Measurements from ENCODE around the gene RACGAP1. TPM values are rescaled to one million over a fixed set of nuclear protein-coding genes. Genes with fewer than 3 reads are reported as not detected.

RACGAP1 gene
- total RNA-seq, 6 experiments from 2014 or later = 52.6 to 119 (median 104) TPM

- Mint-ChIP-seq H3K9me3 (no peaks in the 10 kb centered on the region), H3K4me3 (no peak overlapping the region)
Observed at GRCh38 chr12:49959685-49960473, 65.4 kb downstream of the RACGAP1 start.

GRCh38 chr12:49957570-49957967 is 67.7 kb downstream of the RACGAP1 start:
- H3K4me3 Mint-ChIP-seq = no peak overlapping the region
- H3K36me3 Mint-ChIP-seq (ENCODE audit: low read depth) = peaks cover 6% of the 10 kb centered on the region; the same call in 1 of the 2 replicates
- DNase-seq = no peak
- peaks cover 34% of the 10 kb centered on the region for H3K27me3 Mint-ChIP-seq (ENCODE audit: insufficient read depth)
- H3K9me3 Mint-ChIP-seq = no peaks in the 10 kb centered on the region
- H3K4me1 Mint-ChIP-seq (ENCODE audit: low read depth) = peaks cover 18% of the 10 kb centered on the region
- no peak for TF ChIP-seq CTCF (IDR thresholded peaks at IDR 0.05)
- H3K27ac Mint-ChIP-seq = no peak overlapping the region

More at GRCh38 chr12:49959685-49960473, 65.4 kb downstream of the RACGAP1 start:
- H3K27ac Mint-ChIP-seq = no peak overlapping the region
- TF ChIP-seq CTCF (IDR thresholded peaks at IDR 0.05) = no peak
- H3K36me3 Mint-ChIP-seq (ENCODE audit: low read depth) = peaks cover 6% of the 10 kb centered on the region; the same call in 1 of the 2 replicates
- H3K4me1 Mint-ChIP-seq (ENCODE audit: low read depth) = peaks cover 18% of the 10 kb centered on the region
- DNase-seq = no peak
- H3K27me3 Mint-ChIP-seq (ENCODE audit: insufficient read depth) = peaks cover 29% of the 10 kb centered on the region

- Mint-ChIP-seq H3K27ac (no peak overlapping the region), H3K27me3 (ENCODE audit: insufficient read depth) (peaks cover 33% of the 10 kb centered on the region), H3K4me1 (ENCODE audit: low read depth) (peaks cover 18% of the 10 kb centered on the region), H3K4me3 (no peak overlapping the region), H3K36me3 (ENCODE audit: low read depth) (peaks cover 6% of the 10 kb centered on the region; the same call in 1 of the 2 replicates), H3K9me3 (no peaks in the 10 kb centered on the region)
- TF ChIP-seq CTCF (IDR thresholded peaks at IDR 0.05) = no peak
- no peak for DNase-seq
Observed at GRCh38 chr12:49956663-49957569, 68.4 kb downstream of the RACGAP1 start.

- TF ChIP-seq CTCF (IDR thresholded peaks at IDR 0.05) = no peak
- no peak for DNase-seq
- Mint-ChIP-seq H3K4me1 (ENCODE audit: low read depth) (peaks cover 18% of the 10 kb centered on the region), H3K27me3 (ENCODE audit: insufficient read depth) (peaks cover 34% of the 10 kb centered on the region), H3K9me3 (no peaks in the 10 kb centered on the region), H3K4me3 (no peak overlapping the region), H3K36me3 (ENCODE audit: low read depth) (peaks cover 6% of the 10 kb centered on the region; the same call in 1 of the 2 replicates), H3K27ac (no peak overlapping the region)
Observed at GRCh38 chr12:49955899-49956662, 69.2 kb downstream of the RACGAP1 start.

Measured in HFFc6 (cell line).